Fibroblast of lung (primary cell): ENCODE data around the gene SMOC2. TPM values are rescaled to one million over a fixed set of nuclear protein-coding genes. Genes with fewer than 3 reads are reported as not detected.

Experiments
- DNase-seq, 2 donors: peaks; one replicate each; pipeline versions ENCODE4 v3.0.0 to v3.0.0-alpha.2; 2010; ENCODE audit warnings: low read depth in 2 of 2
- H2AFZ ChIP-seq: 2 replicates; pipeline ENCODE4 v1.5.1; 2012; ENCODE audit warnings: low read length, control low read depth, inconsistent platforms
- H3K27ac ChIP-seq: 2 replicates; pipeline ENCODE4 v1.5.1; 2011; ENCODE audit warnings: low read length, control low read depth; ENCODE audit not compliant: insufficient read depth
- H3K27me3 ChIP-seq: 2 replicates; pipeline ENCODE4 v1.5.1; 2011; ENCODE audit warnings: mild to moderate bottlenecking, low read length; ENCODE audit not compliant: control insufficient read depth, insufficient read depth
- H3K36me3 ChIP-seq: 2 replicates; pipeline ENCODE4 v1.5.1; 2011; ENCODE audit warnings: low read length; ENCODE audit not compliant: control insufficient read depth, insufficient read depth
- H3K4me1 ChIP-seq: 2 replicates; pipeline ENCODE4 v1.5.1; 2011; ENCODE audit warnings: low read length; ENCODE audit not compliant: control insufficient read depth, insufficient read depth; ENCODE audit errors: extremely low read depth
- H3K4me2 ChIP-seq: 2 replicates; pipeline ENCODE4 v1.5.1; 2011; ENCODE audit warnings: low read length, control low read depth; ENCODE audit not compliant: insufficient read depth; ENCODE audit errors: extremely low read depth
- H3K4me3 ChIP-seq, 4 experiments: fragments of 200-600 bp in 1 of 4; sonication (generic) in 1 of 4; replicated peaks in 1 of 4; 2 replicates each; pipeline ENCODE4 v1.5.1; 2011 to 2016; ENCODE audit warnings: low read length in 4 of 4, low read depth in 3 of 4, mild to moderate bottlenecking in 3 of 4, control low read depth in 2 of 4, inconsistent platforms in 1 of 4, mixed read lengths in 1 of 4; ENCODE audit not compliant: insufficient read depth in 1 of 4; ENCODE audit errors: control extremely low read depth in 1 of 4
- H3K79me2 ChIP-seq: 2 replicates; pipeline ENCODE4 v1.5.1; 2012; ENCODE audit warnings: mild to moderate bottlenecking, low read length, inconsistent platforms; ENCODE audit not compliant: control insufficient read depth, insufficient read depth
- H3K9ac ChIP-seq: 2 replicates; pipeline ENCODE4 v1.5.1; 2011; ENCODE audit warnings: mild to moderate bottlenecking, low read length, control low read depth; ENCODE audit not compliant: insufficient read depth
- H3K9me3 ChIP-seq: 2 replicates; pipeline ENCODE4 v1.5.1; 2012; ENCODE audit warnings: low read depth, low read length; ENCODE audit not compliant: control insufficient read depth, insufficient read depth
- H4K20me1 ChIP-seq: 2 replicates; pipeline ENCODE4 v1.5.1; 2011; ENCODE audit warnings: low read length; ENCODE audit not compliant: control insufficient read depth, insufficient read depth; ENCODE audit errors: extremely low read depth
- EZH2 ChIP-seq: IDR thresholded peaks from 2 replicates; pipeline ENCODE4 v1.5.1; 2012; ENCODE audit warnings: low read length, control low read depth, mild to moderate bottlenecking; ENCODE audit errors: missing control alignments
- polyA plus RNA-seq, 2 donors: library from polyadenylated mRNA; depleted of rRNA in 1 of 2; stranded (reverse) in 1 of 2; unstranded in 1 of 2; fragments of >200 nt; gene quantifications; 2 replicates each; pipeline ENCODE4 v1.2.1, GENCODE V29; 2011 to 2012; ENCODE audit warnings: missing spikeins in 1 of 2
- total RNA-seq: library from RNA; depleted of rRNA; stranded (reverse); fragments of >200 nt; gene quantifications from 2 replicates; pipeline ENCODE4 v1.2.1, GENCODE V29; 2014
- TF ChIP-seq, protein P1 (sequence below), 2 donors: IDR thresholded peaks in 1 of 2; conservative IDR thresholded peaks in 1 of 2; 1 replicate in 1 of 2; 2 replicates in 1 of 2; pipeline ENCODE4 v1.5.1; 2011 to 2012; ENCODE audit warnings: low read length in 2 of 2, control low read depth in 1 of 2, inconsistent platforms in 1 of 2, low read depth in 1 of 2, mild to moderate bottlenecking in 1 of 2

Gene SMOC2
- total and polyA plus RNA-seq, 2 donors (not counting 1 experiment from before 2014, with no cell fraction given): not detected

DNA sequence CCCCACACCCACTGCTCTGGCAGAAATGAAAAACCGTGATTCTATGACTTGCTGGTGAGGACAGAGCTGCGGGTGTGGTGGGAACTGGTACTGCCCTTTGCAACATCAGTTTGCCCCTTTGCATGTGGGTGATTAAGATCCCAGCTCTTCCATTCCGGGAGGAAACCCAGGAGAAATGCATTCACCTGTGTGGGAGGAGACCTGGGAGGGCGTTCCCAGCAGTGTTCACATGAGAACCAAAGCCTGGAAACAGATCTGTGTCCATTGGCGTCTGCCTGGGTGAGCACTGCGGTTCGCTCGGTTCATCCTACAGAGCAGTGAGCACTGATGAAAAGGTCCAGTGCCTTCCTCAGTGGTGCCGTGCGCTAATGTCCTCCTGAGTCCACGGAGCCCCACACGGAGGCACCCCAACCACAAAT is 89.7 kb downstream of the SMOC2 start:
- no peak overlapping the region for H3K4me2 ChIP-seq
- H3K9ac ChIP-seq: no peak overlapping the region
- DNase-seq: no peak
- no peak overlapping the region for H2AFZ ChIP-seq
- H3K27me3 ChIP-seq: no peaks in the 10 kb centered on the region
- no peaks in the 10 kb centered on the region for H3K79me2 ChIP-seq
- H3K36me3 ChIP-seq: no peaks in the 10 kb centered on the region
- no peak for TF ChIP-seq EZH2
- TF ChIP-seq, protein P1, sequence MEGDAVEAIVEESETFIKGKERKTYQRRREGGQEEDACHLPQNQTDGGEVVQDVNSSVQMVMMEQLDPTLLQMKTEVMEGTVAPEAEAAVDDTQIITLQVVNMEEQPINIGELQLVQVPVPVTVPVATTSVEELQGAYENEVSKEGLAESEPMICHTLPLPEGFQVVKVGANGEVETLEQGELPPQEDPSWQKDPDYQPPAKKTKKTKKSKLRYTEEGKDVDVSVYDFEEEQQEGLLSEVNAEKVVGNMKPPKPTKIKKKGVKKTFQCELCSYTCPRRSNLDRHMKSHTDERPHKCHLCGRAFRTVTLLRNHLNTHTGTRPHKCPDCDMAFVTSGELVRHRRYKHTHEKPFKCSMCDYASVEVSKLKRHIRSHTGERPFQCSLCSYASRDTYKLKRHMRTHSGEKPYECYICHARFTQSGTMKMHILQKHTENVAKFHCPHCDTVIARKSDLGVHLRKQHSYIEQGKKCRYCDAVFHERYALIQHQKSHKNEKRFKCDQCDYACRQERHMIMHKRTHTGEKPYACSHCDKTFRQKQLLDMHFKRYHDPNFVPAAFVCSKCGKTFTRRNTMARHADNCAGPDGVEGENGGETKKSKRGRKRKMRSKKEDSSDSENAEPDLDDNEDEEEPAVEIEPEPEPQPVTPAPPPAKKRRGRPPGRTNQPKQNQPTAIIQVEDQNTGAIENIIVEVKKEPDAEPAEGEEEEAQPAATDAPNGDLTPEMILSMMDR (conservative IDR thresholded peaks at IDR 0.05 in 1 of 2, IDR thresholded peaks at IDR 0.05 in 1 of 2; ENCODE audit: low read depth in 1 of 2, low read length in 2 of 2): no peak
- no peak overlapping the region for H3K4me3 ChIP-seq
- no peak overlapping the region for H3K27ac ChIP-seq
- H4K20me1 ChIP-seq: no peaks in the 10 kb centered on the region
- H3K9me3 ChIP-seq: no peaks in the 10 kb centered on the region
- H3K4me1 ChIP-seq: no peaks in the 10 kb centered on the region

DNA sequence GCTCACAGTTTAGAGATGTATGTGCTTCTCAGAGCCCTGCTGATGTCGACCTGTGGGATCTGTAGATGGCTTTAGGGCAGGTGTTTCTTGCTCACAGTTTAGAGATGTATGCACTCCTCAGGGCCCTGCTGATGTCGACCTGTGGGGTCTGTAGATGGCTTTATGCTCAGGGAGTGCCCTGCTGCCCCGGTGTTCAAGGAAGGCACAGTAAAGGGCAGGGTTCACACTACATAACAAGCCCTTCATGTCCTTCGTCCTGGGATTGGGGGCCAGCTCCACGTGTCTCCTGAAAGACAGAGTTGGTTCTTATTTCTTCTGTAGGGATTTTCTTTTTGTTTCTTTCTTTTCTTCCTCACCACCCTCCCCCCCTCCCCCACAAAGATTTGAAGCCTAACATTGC is 91.1 kb downstream of the SMOC2 start:
- H4K20me1 ChIP-seq: no peaks in the 10 kb centered on the region
- no peak for DNase-seq
- H3K4me3 ChIP-seq: no peak overlapping the region
- no peaks in the 10 kb centered on the region for H3K27me3 ChIP-seq
- H3K4me1 ChIP-seq: no peaks in the 10 kb centered on the region
- no peaks in the 10 kb centered on the region for H3K9me3 ChIP-seq
- TF ChIP-seq, protein P1 (conservative IDR thresholded peaks at IDR 0.05 in 1 of 2, IDR thresholded peaks at IDR 0.05 in 1 of 2; ENCODE audit: low read depth in 1 of 2, low read length in 2 of 2): no peak
- TF ChIP-seq EZH2: no peak
- no peaks in the 10 kb centered on the region for H3K36me3 ChIP-seq
- H3K27ac ChIP-seq: no peak overlapping the region
- no peaks in the 10 kb centered on the region for H3K79me2 ChIP-seq
- H3K9ac ChIP-seq: no peak overlapping the region
- H3K4me2 ChIP-seq: no peak overlapping the region
- no peak overlapping the region for H2AFZ ChIP-seq

DNA sequence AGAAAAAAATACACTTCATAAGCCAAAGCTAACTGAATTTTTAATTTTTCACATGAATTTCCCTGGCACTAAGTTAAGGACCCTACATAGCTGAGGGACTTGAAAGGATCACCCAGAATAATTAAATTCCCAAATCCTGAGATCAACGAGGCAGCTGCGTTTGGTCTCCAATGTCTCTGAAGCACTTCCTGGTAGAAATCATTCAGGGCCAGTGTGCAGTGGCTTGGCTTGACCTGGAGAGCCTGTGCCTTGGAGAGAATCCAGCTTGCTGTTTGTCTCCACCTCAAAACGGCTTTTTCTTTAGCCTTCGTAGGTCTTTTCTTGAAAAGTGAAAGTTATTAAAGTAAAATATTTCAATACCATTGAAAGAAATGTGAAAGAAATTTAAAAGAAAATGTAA is 92.4 kb downstream of the SMOC2 start:
- Histone ChIP-seq H3K79me2 (no peaks in the 10 kb centered on the region), H3K4me1 (no peaks in the 10 kb centered on the region), H4K20me1 (no peaks in the 10 kb centered on the region), H3K4me2 (no peak overlapping the region), H3K36me3 (no peaks in the 10 kb centered on the region), H3K9me3 (no peaks in the 10 kb centered on the region), H3K27ac (no peak overlapping the region), H2AFZ (no peak overlapping the region), H3K27me3 (no peaks in the 10 kb centered on the region), H3K4me3 (no peak overlapping the region), H3K9ac (no peak overlapping the region)
- TF ChIP-seq, protein P1 (conservative IDR thresholded peaks at IDR 0.05 in 1 of 2, IDR thresholded peaks at IDR 0.05 in 1 of 2; ENCODE audit: low read depth in 1 of 2, low read length in 2 of 2): no peak
- DNase-seq: no peak
